ENCODE results near the gene JUNB.

DNA sequence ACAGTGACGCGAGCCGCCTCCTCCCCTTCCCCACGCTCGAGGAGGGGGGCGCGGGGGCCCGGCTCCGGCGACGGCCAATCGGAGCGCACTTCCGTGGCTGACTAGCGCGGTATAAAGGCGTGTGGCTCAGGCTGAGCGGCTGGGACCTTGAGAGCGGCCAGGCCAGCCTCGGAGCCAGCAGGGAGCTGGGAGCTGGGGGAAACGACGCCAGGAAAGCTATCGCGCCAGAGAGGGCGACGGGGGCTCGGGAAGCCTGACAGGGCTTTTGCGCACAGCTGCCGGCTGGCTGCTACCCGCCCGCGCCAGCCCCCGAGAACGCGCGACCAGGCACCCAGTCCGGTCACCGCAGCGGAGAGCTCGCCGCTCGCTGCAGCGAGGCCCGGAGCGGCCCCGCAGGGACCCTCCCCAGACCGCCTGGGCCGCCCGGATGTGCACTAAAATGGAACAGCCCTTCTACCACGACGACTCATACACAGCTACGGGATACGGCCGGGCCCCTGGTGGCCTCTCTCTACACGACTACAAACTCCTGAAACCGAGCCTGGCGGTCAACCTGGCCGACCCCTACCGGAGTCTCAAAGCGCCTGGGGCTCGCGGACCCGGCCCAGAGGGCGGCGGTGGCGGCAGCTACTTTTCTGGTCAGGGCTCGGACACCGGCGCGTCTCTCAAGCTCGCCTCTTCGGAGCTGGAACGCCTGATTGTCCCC lies at the start of gene JUNB:
- TF ChIP-seq, protein P1, sequence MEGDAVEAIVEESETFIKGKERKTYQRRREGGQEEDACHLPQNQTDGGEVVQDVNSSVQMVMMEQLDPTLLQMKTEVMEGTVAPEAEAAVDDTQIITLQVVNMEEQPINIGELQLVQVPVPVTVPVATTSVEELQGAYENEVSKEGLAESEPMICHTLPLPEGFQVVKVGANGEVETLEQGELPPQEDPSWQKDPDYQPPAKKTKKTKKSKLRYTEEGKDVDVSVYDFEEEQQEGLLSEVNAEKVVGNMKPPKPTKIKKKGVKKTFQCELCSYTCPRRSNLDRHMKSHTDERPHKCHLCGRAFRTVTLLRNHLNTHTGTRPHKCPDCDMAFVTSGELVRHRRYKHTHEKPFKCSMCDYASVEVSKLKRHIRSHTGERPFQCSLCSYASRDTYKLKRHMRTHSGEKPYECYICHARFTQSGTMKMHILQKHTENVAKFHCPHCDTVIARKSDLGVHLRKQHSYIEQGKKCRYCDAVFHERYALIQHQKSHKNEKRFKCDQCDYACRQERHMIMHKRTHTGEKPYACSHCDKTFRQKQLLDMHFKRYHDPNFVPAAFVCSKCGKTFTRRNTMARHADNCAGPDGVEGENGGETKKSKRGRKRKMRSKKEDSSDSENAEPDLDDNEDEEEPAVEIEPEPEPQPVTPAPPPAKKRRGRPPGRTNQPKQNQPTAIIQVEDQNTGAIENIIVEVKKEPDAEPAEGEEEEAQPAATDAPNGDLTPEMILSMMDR (IDR thresholded peaks at IDR 0.05), result no peak; the same call in 1 of the 2 replicates
- TF ChIP-seq, protein P2, sequence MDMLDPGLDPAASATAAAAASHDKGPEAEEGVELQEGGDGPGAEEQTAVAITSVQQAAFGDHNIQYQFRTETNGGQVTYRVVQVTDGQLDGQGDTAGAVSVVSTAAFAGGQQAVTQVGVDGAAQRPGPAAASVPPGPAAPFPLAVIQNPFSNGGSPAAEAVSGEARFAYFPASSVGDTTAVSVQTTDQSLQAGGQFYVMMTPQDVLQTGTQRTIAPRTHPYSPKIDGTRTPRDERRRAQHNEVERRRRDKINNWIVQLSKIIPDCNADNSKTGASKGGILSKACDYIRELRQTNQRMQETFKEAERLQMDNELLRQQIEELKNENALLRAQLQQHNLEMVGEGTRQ (IDR thresholded peaks at IDR 0.05; ENCODE audit: borderline replicate concordance, low read depth, low read length), result no peak
- TF ChIP-seq POLR2AphosphoS5 (IDR thresholded peaks at IDR 0.05; ENCODE audit: low read depth, low read length) (peak; percentile 100), JUND (IDR thresholded peaks at IDR 0.05) (no peak; the same call in 1 of the 2 replicates), FOXM1 (IDR thresholded peaks at IDR 0.05; ENCODE audit: low read depth) (no peak; the same call in 1 of the 2 replicates)

Data from SK-N-SH (cell line).